RWPE1 (cell line): Measurements from ENCODE around the gene ATP12A.

Experiments used
- CTCF ChIA-PET: fragments of 350-600 bp; sonication (Branson Sonifier 250); formaldehyde crosslinking; extraction: SDS; loops from one replicate; lab custom pipeline; 2021; lab: Yijun Ruan, JAX
- POLR2A ChIA-PET: fragments of 400-600 bp; formaldehyde crosslinking; extraction: SDS; loops from one replicate; lab custom pipeline; 2020; ENCODE audit warnings: antibody characterized with exemption; ENCODE audit not compliant: low non-redundant PET; lab: Yijun Ruan, JAX
- DNase-seq: peaks from one replicate; pipeline ENCODE4 v3.0.0; 2012; ENCODE audit warnings: low spot score
- H3K27ac ChIP-seq: fragments of 450-650 bp; 2 replicates; pipeline ENCODE4 v1.5.1; 2017
- CTCF ChIP-seq: fragments of 450-650 bp; conservative IDR thresholded peaks from 2 replicates; pipeline ENCODE4 v1.5.1; 2017; ENCODE audit warnings: low read depth, mild to moderate bottlenecking

ATP12A gene

GRCh38 chr13:24745516-24745860, 65.3 kb downstream of the ATP12A start:
- no peak for DNase-seq
- CTCF ChIA-PET: no interaction called here
- POLR2A ChIA-PET: no interaction called here
- no peak for TF ChIP-seq CTCF
- no peak overlapping the region for H3K27ac ChIP-seq

GRCh38 chr13:24745861-24746617, 65.8 kb downstream of the ATP12A start:
- no peak overlapping the region for H3K27ac ChIP-seq
- DNase-seq: no peak
- no peak for TF ChIP-seq CTCF
- CTCF ChIA-PET: no interaction called here
- POLR2A ChIA-PET: no interaction called here

- ChIA-PET POLR2A (no interaction called here), CTCF (no interaction called here)
- no peak overlapping the region for H3K27ac ChIP-seq
- TF ChIP-seq CTCF: no peak
- no peak for DNase-seq
Measured at GRCh38 chr13:24746618-24747247, 66.5 kb downstream of the ATP12A start.

- no peak overlapping the region for H3K27ac ChIP-seq
- no peak for DNase-seq
- ChIA-PET POLR2A (no interaction called here), CTCF (interaction anchor here (1.0 kb wide), 1 partner anchor 9 kb away, joined by 3 read pairs; no protein-coding TSS in a partner anchor)
- no peak for TF ChIP-seq CTCF
Measured at GRCh38 chr13:24747248-24748060, 67.2 kb downstream of the ATP12A start.

- CTCF ChIA-PET: interaction anchor here (1.0 kb wide), 1 partner anchor 8 kb away, joined by 3 read pairs; no protein-coding TSS in a partner anchor
- POLR2A ChIA-PET: no interaction called here
- no peak for DNase-seq
Measured at GRCh38 chr13:24748061-24748400, 67.8 kb downstream of the ATP12A start.

More at GRCh38 chr13:24748061-24748400, 67.8 kb downstream of the ATP12A start:
- no peak for TF ChIP-seq CTCF
- H3K27ac ChIP-seq: no peak overlapping the region
